Stimulated activated CD4-positive, alpha-beta T cell treated with anti-CD3 and anti-CD28 coated beads, TNF-alpha, amount 100 ng/mL, for 1 hour (primary cell): Measurements from ENCODE around the gene ARFRP1.

Experiments used
- DNase-seq, 3 donors: peaks; one replicate each; pipeline ENCODE4 v3.0.0-alpha.2; 2020; ENCODE audit warnings: low read depth in 3 of 3, low spot score in 1 of 3

ARFRP1 gene, protein sequence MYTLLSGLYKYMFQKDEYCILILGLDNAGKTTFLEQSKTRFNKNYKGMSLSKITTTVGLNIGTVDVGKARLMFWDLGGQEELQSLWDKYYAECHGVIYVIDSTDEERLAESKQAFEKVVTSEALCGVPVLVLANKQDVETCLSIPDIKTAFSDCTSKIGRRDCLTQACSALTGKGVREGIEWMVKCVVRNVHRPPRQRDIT

DNA sequence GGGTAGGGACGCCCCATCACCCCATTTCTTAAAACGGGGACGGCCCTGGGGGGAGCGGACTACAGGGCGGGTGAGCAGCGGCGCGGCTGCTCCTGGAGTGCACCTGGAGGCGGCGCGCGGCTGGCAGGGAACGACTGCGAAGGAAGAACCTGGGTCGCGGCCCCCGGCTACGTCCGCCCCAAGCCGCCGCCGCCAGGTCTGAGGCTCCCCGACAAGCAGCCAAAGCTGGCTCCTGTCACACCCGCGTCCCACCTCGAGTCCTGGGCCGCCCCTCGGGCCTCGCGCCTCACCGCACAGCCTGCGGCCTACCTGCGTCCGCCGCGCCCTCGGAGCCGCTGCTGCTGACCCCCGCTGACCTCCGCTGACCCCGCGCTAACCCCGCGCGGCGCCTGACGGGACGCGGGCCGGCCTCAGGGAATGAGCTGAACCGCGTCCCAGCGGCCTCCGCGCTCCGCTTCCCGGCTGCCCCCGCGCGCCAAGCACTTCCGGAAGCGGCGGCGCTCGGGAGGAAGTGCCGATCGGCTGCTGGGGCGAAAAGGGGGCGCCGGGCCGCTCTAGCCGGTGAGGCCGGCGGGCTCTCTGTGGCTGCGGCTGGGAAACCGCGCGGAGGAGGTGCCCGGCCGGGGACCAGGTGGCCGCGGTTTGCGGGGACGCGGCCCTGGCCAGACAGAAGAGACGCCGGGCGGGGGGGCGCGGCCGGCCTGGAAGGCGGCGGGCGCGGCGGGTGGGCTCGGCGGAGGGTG is at the start of gene ARFRP1, which contains the start of gene ZGPAT:
Gene ARFRP1, minus strand, starts transcription at position 419 of the 743 bp plus-strand sequence. CDS start 885 bp downstream, outside the sequence.
Gene ZGPAT, plus strand, starts transcription at position 482 of the 743 bp plus-strand sequence. CDS start 542 bp downstream, outside the sequence.
- DNase-seq, result peak; percentile 71 to 80 (median 75)

DNA sequence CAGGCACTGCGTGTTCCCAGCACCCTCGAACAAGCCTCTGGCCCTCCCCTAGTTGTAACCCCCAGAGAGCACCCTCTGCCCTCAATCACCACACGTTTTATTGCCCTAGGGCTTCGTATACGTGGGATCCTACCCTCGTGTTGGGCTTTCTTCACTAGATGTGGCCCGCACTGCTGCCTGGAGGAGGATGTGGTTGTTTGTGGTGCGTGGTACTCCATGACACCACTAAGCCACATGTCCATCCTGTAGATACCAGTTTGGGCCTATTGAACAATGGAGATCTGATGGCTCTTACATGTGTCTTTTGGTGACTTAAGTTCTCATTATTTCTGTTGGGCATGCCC is 48.8 kb upstream of the ARFRP1 start:
- DNase-seq, result no peak

DNA sequence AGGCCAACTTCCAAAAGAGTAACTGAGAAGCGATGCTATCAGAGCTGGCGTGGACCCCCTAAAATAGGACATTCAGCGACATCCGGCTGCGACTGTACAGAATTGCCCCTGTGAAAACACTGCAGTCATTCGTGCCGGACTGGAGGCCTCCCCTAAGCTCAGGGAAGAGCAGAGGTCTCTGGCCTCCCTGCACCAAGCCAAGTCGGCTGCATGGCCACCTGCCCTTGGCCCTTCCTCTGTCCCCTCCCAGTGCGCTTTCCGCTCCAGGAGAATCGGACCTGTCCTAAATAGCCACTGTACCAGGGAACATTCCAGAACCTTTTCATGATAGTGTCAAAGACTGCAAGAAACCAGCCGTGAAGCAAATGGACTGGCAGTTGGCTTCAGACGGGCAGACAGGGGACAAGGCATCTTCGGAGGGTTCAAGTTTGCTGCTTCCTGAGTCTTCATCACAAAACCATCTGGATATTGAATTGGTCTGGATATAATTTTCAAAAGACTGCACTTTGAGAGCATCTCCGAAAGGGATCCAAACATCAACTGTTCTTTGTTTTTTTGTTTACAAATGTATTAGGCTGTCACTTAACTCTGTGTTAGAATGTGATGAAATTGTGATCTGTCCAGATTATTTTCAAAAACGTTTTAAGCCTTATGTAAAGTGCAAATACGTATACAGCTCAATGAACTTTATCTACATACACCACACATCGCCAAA is 48.3 kb upstream of the ARFRP1 start:
- DNase-seq, result no peak

DNA sequence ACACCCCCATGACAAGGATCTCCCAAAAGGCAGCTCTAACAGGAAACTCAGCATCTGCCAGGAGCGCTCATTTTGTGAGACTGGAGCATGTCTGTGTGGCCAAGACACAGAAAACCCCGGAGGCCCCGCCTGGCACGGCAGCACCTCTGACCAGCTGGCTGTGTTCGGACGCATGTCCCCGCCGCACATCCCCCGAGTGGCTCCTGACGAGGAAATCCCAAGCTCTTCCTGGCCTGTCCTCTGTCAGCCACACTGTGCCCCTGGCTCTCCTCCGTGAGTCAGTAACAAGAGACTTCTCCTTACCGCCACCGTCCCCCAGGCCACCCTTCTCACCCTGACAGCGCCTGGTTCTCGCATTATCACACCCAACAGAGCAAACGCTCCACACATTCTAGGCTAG is 46.2 kb upstream of the ARFRP1 start:
- DNase-seq, result no peak

DNA sequence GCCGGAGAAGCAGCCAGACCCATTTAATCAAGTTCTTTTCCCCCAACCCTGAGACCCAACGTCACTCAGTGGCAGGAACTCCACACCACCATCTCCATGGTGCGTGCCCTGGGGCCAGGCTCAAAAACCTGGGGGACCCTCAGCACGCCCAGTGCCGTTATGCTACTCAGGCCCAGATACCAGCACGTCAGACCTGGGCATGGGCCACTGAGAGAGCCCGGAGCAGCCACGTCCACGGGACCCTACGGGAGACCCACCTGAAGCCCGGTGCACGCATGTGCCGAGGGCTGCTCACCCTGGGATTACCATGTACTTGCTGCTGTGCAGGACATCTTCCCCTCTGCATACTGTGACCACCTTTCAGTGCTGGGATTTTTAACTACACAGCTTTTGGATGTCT is 45.6 kb upstream of the ARFRP1 start:
- no peak for DNase-seq

DNA sequence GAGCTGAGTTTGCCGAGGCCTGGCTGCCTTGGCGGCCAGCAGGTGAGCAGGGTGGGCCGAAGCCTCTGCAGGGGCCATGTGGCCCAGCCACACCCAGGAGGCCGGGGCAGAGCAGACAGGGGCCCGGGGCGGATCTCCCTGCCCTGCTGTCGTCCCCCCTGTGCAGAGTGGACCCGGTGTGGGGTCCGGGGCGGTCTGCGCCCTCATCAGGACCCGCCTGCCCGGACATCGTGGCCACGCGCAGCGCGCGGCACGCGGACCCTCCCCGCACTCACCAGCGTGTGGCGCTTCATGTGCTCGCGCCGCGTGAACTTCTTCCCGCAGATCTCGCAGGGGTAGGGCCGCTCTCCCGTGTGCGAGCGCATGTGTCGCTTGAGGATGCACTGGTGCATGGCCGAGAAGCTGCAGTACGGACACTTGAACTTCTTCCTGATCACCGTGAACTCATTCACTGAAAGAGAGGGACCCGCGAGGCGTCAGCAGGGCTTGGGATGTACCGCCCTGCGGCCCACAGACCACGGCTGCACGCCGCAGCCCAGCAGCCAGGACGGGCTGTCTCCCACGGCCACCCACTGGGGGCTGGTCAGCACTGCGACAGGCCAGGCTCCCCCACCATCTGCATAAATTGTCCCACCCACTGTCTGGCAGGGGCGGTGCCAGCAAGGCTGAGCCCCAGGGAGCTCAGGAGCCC is 44.8 kb upstream of the ARFRP1 start:
- DNase-seq, result no peak

DNA sequence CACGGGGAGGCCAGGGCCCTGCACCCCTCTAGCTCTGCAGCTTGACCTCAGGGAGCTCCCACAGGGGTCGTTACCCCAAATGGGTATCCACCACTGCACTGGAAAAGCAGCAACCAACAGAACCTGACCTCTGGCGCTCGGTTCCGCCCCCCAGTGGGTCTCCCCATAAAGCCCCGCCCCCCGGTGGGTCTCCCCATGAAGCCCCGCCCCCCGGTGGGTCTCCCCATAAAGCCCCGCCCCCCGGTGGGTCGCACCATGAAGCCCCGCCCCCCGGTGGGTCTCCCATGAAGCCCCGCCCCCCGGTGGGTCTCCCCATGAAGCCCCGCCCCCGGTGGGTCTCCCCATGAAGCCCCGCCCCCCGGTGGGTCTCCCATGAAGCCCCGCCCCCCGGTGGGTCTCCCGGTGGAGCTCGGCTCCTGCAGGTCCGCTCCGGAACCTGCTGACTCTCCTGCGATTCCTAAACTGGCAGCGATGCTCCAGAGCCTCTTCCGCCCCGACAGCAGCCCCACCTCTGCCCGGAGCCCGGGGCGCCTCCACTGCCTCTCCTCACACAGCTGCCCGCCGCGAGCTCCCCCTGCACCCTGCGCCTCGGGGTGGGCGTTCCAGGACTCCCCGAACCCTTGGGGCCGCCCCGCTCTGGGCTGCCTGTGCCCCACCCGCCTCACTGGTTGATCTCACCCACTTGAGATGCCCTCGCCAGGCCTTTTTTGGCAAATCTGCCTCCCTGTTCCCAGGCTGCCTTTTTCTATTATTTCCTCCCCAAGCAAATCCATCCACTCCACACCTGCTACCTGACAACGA is 43.9 kb upstream of the ARFRP1 start:
- DNase-seq, result no peak

DNA sequence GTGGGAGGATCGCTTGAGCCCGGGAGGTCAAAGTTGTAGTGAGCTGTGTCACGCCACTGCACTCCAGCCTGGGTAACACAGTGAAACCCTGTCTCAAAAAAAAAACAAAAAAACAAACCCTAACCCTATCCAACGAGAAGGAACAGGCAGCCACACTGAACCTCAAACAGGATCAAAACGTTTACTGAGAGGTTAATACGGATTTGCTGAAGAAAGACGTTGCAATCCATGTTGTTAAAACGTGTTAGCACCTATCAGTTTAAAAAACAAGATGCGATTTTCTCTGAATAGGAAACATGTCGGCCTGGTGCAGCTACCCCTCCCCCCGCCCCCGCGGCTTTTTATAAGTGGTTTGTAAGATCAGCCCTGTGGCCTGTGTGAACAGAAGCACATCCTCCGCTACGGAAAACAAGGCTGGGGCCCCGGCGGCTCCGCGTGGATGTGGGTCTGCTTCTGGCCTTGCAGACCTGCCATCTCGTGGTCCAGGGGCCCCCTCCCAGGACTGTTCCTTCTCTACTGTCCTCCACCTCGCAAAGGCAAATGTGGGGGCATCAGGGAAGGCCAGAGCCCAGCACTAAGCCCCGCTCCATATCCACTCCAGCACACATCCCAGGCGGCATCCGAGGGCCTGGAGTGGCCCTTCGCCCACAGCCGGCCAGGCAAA is 43.2 kb upstream of the ARFRP1 start:
- no peak for DNase-seq

DNA sequence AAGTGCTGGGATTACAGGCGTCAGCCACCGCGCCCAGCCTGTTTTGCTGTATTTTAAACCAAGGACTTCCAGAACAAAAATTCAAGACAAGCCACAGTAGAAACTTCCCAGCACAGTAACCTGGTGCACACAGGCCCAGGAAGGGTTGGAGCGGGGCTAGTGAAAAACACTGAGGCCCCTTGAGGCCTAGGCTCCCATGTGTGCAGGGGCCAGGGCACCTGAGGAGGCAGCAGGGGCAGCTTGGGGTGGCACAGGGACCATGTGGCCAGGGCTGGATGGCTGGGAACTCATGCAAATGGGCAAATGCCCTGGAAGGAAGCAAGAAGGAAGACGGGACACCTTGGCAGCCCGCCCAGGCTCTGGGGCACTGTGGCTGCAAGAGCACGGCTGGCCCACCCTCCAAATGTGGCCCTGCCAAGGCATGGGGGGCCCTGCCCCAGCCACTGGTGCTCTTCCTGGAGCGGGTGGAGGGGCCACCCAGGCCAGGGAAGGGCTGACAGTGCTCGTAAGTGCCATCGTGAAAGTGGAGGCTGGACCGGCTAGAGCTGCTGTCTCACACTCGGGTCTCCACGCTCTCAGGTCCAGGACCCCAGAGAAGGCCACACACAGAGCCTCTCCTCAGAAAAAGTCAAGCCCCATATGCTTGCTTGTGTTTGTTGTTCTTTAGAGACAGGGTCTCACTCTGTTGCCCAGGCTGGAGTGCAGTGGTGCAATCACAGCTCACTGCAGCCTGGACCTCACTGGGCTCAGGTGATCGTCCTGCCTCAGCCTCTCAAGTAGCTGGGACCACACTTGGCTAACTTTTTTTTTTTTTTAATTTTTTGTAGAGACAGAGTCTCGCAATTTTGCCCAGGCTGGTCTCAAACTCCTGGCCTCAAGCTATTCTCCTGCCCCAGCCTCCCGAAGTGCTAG is 42.1 kb upstream of the ARFRP1 start:
- DNase-seq, result no peak

DNA sequence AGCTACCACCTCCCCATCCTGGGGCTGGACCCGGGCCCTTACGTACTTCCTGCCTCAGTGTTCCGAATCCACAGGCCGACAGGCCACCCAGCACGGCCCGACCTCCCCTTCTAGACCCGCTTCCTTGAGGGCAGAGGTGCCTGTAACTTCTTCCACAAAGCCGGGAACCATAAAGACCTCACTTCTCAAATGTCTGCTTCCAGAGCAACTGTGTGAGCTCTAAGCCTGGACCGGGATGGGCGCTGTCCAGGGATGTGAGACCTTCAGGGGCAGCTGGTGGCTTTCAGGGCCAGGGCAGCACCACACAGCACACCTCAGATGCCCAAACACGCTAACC is 41.1 kb upstream of the ARFRP1 start:
- DNase-seq, result no peak

DNA sequence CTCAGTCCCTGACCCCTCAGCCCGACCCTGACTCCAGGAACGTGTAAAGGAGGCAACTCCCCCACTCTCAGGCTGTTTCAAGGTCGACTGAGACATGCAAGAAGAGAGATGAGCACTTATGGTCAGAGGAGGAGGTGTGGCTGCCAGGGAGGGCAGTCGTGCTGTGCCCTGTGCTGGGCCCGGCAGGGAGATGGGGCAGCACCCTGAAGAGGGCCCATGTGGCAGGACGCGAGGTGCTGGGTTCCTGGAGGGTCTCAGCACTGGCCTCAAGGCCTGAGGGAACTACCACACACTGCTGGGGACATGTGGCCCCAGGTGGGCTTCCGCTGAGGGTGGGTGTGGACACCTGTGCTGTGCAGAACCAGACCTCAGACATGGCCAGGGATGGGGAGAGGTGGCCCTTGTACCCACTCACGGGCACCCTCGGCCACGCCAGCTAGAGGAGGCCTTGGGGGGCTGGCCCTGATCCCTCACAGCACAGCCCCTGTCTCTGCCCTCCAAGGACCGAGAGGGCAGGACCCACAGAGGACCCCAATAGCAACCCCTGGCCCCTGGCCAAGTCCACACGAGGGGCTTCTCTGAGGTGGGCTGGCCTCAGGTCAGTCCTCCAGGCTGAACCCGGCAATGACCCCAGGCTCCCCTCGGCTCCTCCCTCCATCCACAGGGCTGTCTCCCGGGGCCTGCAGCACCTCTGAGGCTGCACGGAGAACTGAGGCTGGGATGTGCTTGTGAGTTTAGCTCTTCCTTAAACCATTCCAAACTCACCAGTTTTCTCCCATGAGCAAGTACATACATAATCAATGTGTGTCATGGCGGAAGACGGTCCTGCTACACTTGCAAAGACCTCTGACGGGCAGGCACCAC is 40.5 kb upstream of the ARFRP1 start:
- DNase-seq, result no peak

DNA sequence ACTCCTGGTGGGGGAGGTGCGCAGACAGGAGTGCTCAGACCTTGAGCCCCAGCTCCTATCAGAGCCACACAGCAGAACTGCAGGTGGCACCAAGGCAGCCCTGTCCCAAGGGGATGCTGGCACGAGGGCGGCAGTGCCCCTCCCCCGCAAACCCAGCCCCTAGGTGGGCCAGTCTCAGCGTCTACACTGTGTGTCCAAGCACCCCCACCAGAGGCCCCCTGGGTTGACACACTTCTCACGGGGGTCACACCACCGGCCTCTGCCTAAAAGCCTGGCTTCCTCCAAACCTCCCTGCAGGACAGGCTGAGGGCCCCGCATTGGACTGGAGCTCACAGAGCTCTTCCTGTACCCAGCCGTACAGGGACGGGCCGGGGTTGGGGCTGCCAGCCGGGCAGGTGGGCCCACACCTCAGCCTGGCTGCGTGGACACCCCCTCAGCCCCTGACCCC is 39.9 kb upstream of the ARFRP1 start:
- DNase-seq, result no peak

DNA sequence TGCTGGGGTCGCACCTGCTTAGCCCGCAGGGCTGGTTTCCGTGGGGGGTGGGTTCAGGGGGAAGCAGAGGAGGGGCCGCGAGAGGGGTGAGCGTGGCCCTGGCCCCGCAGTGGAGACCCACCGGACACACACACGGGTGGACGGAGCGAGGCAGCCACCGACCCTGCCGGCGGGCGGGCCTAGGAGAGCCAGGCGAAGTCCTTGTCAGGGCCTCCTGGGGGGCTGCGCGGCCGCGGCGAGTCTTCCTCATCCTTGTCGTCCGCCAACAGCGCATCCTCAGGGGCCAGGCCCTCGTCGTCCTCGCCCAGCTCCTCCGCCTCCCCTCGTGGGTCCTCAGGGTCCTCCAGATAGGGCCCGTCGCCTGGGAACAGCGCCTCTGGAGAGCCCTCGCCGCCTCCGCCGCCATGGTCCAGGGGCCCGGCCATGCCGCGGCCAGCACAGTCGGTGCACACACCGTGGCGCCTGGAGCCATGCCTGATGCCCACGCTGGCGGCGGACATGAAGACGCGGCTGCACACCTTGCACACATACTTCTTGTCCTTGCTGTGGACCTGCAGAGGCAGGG is 39.1 kb upstream of the ARFRP1 start:
- DNase-seq, result no peak

DNA sequence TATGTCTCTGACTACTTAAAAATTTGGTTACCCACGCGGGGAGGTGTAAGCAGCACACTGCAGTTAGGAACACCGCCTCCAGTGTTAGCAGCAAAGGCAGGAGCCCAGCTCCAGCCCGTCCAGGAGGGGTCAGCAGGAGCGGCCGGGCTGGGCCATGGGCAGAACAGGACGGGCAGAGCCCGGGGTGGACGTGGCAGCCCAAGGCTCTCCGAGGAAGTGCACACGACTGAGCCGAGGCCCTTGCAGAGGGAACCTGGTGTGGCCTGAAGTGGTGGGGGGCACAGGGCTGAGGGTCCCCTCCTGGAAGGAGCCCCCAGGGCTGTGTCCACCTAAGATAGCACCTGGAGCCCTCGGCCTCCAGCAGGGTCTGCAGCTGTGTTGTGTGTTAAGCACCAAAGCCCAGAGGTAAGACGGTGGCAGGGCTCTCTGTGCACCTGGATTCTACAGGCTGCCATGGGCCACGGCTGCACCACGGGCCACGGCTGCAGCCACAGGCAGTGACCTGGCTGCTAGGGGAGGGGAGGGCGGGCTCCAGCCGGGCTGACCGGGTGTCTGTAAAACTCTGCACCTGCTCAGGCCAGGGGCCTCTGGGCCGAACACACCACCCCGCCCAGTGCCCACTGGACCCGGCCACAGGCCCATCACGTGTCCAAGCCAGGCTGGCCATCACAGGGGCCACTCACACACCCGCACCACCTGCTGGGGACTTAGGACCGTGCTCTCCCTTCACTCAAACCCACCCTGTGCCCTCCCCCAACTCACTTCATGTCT is 38.4 kb upstream of the ARFRP1 start:
- DNase-seq, result no peak

DNA sequence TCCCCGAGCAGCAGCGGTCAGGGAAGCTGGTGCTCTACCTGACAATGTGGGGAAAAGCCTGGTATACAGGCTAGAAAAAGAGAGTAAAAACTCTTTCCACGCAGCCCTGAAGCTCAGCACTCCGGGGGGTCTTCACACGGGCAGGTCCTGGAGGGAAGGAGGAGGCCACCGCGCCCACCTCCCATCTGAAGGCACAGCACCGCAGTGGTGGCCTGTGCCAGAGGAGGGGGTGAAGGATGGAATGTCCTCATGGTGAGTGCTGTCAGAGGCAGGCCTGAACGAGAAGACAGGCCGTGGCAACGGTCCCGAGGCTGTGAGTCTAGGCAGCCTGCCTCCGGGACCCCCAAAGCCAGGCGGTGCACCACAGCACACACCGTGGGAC is 37.6 kb upstream of the ARFRP1 start:
- DNase-seq, result no peak

DNA sequence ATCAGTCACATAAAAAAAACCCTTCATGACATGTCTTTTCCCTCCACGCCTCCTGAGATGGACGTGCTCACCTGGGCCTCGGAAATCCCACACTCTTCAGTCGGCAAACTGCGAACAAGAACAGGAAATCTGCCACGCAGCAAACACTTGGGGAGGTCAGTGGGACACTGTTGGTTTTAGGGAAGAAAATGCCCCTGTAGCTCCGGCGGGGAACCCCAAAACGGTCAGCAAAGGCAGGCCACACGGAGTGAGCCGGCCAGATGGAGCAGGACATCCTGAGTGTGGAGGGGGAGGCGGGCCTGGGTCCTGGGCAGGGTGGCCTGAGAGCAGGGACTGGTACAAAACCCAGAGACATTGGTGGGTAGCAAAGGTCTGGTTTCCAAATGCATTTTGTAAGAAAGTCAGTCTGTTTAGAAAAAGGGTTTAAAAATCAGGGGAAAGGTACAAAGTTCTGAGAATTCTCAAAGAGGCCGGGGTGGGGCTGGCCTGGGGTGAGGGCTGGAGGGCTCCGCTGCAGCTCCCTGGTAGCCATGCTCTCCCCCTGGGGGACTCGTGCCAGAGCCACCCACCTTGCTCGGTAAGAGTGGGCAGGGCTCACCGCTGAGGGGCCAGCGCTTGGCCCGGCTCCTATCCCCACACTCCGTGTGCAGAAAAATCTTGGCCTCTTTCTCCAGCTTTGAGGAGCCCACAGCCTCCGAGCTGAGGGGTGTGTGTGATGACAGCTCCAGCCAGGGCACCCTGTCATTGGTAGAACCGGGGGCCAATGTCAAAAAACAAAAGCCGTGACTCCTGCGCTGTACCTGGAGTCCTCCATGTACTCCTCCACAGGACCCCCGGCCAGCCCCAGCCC is 37.0 kb upstream of the ARFRP1 start:
- DNase-seq, result no peak
